Endothelial cell (in vitro differentiated cells): ENCODE measurements around the gene MAVS. TPM values are rescaled to one million over a fixed set of nuclear protein-coding genes. Genes with fewer than 3 reads are reported as not detected.

ENCODE experiments used
- DNase-seq: peaks from one replicate; pipeline ENCODE4 v3.0.0; 2021; ENCODE audit warnings: low spot score
- H3K27ac Mint-ChIP-seq: one replicate; pipeline ENCODE4 v1.8.0; 2021; ENCODE audit warnings: mixed read lengths, inconsistent platforms; ENCODE audit not compliant: unreplicated experiment
- H3K27me3 Mint-ChIP-seq: one replicate; pipeline ENCODE4 v1.8.0; 2021; ENCODE audit warnings: mild to moderate bottlenecking, moderate library complexity, mixed read lengths, inconsistent platforms; ENCODE audit not compliant: unreplicated experiment
- H3K36me3 Mint-ChIP-seq: one replicate; pipeline ENCODE4 v1.8.0; 2021; ENCODE audit warnings: mild to moderate bottlenecking, low read depth, mixed read lengths, inconsistent platforms; ENCODE audit not compliant: unreplicated experiment
- H3K4me1 Mint-ChIP-seq: one replicate; pipeline ENCODE4 v1.8.0; 2021; ENCODE audit warnings: mild to moderate bottlenecking, mixed read lengths, inconsistent platforms; ENCODE audit not compliant: unreplicated experiment
- H3K4me3 Mint-ChIP-seq: one replicate; pipeline ENCODE4 v1.8.0; 2021; ENCODE audit warnings: mild to moderate bottlenecking, mixed read lengths, inconsistent platforms; ENCODE audit not compliant: unreplicated experiment
- H3K9me3 Mint-ChIP-seq: one replicate; pipeline ENCODE4 v1.8.0; 2021; ENCODE audit warnings: mixed read lengths, inconsistent platforms; ENCODE audit not compliant: unreplicated experiment
- total RNA-seq: library from RNA; stranded (reverse); fragmentation: NEBNext Ultra II Directional; extraction: Animal tissue kit (Norgen Biotek cat#: 25700); gene quantifications from one replicate; pipeline ENCODE4 v1.2.1, GENCODE V29; 2021; ENCODE audit not compliant: unreplicated experiment
- TF ChIP-seq, protein P1 (sequence below): fragments of 200-600 bp; sonication (generic); IDR thresholded peaks from one replicate; pipeline ENCODE4 v1.5.0; 2021; ENCODE audit warnings: antibody characterized with exemption; ENCODE audit not compliant: unreplicated experiment

Gene MAVS
- total RNA-seq, 1 donor from 2014 or later = 111 TPM

DNA sequence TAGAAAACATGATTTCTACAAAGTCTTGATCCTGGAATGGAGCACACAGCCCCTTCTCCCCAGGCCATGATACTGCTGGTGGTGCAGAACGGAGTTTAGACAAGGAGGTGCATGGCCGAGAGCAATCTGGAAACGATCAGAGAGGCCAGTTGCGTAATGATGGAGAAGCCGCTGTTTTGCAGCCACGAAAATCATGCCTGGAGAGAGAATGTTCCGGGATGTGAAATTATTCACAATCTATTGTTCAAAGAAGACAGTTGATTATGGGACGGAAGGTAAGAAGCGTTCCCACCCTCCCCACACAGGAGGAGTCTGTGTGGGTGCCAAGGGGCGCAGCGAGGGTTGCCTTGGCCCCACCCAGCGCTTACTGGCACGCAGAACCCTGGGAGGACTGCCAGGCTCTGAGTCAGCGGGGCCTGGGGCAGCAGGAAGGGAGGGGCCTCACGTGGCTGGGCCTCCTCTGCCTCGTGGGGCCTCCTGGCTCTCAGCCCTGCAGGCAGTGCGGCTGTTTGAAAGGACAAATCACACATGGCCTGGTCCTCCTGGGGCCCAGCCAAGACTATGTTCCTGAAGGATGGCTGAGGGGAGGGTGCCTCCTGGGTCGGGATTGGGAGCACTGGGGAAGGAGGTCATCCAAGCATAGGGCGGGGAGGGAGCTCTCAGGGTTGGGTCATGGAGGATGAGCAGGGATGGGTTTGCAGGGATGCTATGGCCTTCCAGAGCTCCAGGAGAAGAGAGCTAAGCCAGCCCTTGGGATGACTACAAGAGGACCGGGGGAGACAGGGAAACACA is 35.0 kb upstream of the MAVS start:
- Mint-ChIP-seq H3K9me3 (no peaks in the 10 kb centered on the region), H3K36me3 (no peaks in the 10 kb centered on the region), H3K4me3 (no peak overlapping the region), H3K27me3 (peaks cover 9% of the 10 kb centered on the region), H3K4me1 (peaks cover 12% of the 10 kb centered on the region), H3K27ac (no peak overlapping the region)
- no peak for DNase-seq
- TF ChIP-seq, protein P1, sequence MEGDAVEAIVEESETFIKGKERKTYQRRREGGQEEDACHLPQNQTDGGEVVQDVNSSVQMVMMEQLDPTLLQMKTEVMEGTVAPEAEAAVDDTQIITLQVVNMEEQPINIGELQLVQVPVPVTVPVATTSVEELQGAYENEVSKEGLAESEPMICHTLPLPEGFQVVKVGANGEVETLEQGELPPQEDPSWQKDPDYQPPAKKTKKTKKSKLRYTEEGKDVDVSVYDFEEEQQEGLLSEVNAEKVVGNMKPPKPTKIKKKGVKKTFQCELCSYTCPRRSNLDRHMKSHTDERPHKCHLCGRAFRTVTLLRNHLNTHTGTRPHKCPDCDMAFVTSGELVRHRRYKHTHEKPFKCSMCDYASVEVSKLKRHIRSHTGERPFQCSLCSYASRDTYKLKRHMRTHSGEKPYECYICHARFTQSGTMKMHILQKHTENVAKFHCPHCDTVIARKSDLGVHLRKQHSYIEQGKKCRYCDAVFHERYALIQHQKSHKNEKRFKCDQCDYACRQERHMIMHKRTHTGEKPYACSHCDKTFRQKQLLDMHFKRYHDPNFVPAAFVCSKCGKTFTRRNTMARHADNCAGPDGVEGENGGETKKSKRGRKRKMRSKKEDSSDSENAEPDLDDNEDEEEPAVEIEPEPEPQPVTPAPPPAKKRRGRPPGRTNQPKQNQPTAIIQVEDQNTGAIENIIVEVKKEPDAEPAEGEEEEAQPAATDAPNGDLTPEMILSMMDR = no peak

DNA sequence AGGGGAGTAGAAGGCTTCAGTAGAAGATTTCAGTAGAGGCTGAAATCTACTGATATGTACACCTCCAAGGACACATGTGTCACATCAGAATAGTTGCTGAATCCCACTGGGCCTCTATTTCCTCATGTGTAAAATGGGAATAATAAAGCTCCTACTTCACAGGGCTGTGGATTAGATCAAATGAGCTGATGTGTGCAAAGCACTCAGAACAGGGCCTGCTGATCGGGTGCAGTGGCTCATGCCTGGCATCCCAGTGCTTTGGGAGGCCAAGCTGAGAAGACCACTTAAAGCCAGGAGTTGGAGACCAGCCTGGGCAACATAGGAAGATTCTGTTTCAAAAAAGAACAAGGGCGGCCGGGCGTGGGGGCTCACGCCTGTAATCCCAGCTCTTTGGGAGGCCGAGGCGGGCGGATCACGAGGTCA is 34.4 kb upstream of the MAVS start:
- Mint-ChIP-seq H3K9me3 (no peaks in the 10 kb centered on the region), H3K27ac (no peak overlapping the region), H3K4me1 (peaks cover 8% of the 10 kb centered on the region), H3K36me3 (no peaks in the 10 kb centered on the region), H3K4me3 (no peak overlapping the region), H3K27me3 (peaks cover 9% of the 10 kb centered on the region)
- TF ChIP-seq, protein P1 = no peak
- DNase-seq = no peak

DNA sequence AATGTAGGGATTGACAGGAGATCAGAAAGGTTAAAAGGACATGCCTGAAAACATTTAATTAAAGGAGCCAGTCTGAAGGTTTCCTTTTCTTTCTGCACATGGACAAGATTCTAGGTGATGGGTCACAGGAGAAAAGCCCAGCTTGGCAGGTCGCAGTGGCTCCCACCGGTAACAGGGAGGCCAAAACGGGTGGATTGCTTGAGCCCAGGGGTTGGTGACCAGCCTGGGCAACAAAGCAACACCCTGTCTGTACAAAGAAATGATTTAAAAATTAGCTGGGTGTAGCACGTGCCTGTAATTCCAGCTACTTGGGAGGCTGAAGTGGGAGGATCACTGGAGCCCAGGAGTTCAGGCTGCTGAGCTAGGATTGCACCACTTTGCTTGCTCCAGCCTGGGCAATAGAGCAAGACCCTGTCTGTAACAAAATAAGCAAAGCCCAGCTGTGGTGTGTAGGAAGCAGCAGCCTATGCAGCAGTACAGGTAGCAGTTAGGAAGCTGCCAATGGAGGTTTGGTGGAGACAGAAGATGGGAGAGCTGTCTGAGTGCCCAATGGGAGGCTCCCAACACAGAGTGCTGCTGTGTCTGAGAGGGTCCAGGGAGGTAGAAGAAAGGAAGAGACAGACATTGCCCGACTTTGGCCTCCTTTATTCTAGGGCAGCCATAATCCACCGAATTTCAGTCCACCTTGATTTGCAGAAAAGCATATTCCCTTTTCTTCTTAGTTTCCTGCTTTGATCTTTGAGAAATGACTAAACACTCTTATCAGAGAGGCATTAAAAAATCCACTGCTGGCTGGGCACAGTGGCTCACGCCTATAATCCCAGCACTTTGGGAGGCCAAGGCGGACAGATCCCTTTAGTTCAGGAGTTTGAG is 33.4 kb upstream of the MAVS start:
- no peak for DNase-seq
- Mint-ChIP-seq H3K27ac (no peak overlapping the region), H3K9me3 (no peaks in the 10 kb centered on the region), H3K4me3 (no peak overlapping the region), H3K27me3 (peaks cover 9% of the 10 kb centered on the region), H3K4me1 (peaks cover 3% of the 10 kb centered on the region), H3K36me3 (no peaks in the 10 kb centered on the region)
- TF ChIP-seq, protein P1 = no peak

DNA sequence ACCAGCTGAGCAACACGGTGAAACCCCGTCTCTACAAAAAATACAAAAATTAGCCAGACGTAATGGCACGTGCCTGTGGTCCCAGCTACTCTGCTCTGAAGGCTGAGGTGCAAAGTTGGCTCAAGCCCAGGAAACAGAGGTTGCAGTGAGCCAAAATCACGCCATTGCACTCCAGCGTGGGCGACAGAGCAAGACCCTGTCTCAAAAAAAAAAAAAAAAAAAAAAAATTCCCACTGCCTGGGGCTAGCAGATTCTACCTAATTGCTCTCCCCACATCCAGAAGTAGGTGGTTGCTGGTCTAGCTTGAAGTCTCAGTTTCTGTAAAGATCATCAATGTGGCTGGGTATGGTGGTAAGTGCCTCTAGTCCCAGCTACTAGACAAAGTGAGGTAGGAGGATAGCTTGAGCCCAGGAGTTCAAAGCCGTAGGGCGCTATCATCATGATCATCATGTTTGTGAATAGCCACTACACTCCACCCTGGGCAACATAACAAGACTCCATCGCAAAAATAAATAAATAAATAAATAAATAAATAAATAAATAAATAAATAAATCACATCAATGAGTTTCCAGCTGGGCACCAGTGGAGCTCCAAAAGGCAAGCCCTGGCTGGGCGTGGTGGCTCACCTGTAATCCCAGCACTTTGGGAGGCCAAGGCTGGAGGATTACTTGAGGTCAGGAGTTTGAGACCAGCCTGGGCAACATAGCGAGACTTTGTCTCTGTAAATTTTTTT is 32.6 kb upstream of the MAVS start:
- peaks cover 9% of the 10 kb centered on the region for H3K27me3 Mint-ChIP-seq
- no peak overlapping the region for H3K4me3 Mint-ChIP-seq
- H3K27ac Mint-ChIP-seq = no peak overlapping the region
- H3K36me3 Mint-ChIP-seq = no peaks in the 10 kb centered on the region
- DNase-seq = no peak
- peaks cover 7% of the 10 kb centered on the region for H3K4me1 Mint-ChIP-seq
- TF ChIP-seq, protein P1 = no peak
- H3K9me3 Mint-ChIP-seq = no peaks in the 10 kb centered on the region
